ENCODE results near the gene C1orf87. TPM values are rescaled to one million over a fixed set of nuclear protein-coding genes. Genes with fewer than 3 reads are reported as not detected.

The C1orf87 gene
- total and polyA plus RNA-seq, 2 donors (not counting 3 experiments of a cell fraction or from before 2014, with no cell fraction given): not detected

DNA sequence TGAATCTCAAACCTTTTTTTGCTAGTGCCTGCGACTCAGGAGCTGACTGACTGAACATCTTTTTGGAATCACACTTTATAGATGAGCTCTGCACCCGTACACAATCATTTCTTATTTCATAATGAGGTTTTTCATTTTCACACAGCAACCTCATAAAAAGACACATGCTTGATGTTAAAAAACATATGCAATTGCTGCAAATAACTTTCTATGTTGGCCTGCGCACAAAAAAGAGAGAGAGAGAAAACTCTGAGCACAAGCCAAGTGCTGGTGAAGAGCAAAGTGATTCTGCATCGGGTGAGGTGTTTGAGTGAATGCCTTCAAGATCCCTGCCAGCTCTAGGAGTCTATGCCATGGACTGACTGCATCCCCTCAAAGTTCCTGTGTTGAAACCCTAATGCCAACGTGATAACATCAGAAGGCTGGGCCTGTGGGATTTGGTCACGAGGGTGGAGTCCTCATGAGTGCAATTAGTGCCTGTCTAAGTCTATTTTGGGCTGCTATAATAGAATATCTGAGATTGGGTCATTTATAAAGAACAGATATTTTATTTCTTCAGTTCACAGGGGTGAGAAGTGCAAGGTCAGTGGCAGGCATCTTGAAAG is 36.6 kb downstream of the C1orf87 start:
- intact Hi-C loops (cut with micrococcal nuclease): no loop called here
- Histone ChIP-seq H3K27ac (ENCODE audit: insufficient read depth, low read depth, low read length) (no peak overlapping the region), H2AFZ (ENCODE audit: low read depth, low read length) (no peak overlapping the region), H3K27me3 (ENCODE audit: control insufficient read depth in 2 of 2, insufficient read depth in 2 of 2, low read length in 2 of 2) (no peaks in the 10 kb centered on the region), H3K4me1 (ENCODE audit: control insufficient read depth, extremely low read depth, insufficient read depth, low read length) (no peaks in the 10 kb centered on the region), H4K20me1 (replicated peaks; ENCODE audit: control insufficient read depth, extremely low read depth, insufficient read depth, low read length) (no peaks in the 10 kb centered on the region), H3K9me3 (replicated peaks; ENCODE audit: control insufficient read depth, insufficient read depth, low read length) (no peaks in the 10 kb centered on the region), H3K9ac (replicated peaks; ENCODE audit: extremely low read depth, insufficient read depth, low read length) (no peak overlapping the region), H3K79me2 (ENCODE audit: control insufficient read depth, insufficient read depth, low read length) (no peaks in the 10 kb centered on the region), H3K4me3 (replicated peaks in 1 of 3; ENCODE audit: insufficient read depth in 1 of 3, low read depth in 1 of 3, low read length in 3 of 3) (no peak overlapping the region), H3K4me2 (ENCODE audit: insufficient read depth, low read length) (no peak overlapping the region), H3K36me3 (ENCODE audit: control insufficient read depth in 2 of 2, extremely low read depth in 1 of 2, insufficient read depth in 2 of 2, low read length in 2 of 2) (no peaks in the 10 kb centered on the region), H3K9me1 (replicated peaks; ENCODE audit: control insufficient read depth, extremely low read depth, insufficient read depth, low read length) (no peaks in the 10 kb centered on the region)
- no peak for DNase-seq (ENCODE audit: low read depth, low spot score)
- CTCF ChIA-PET: no interaction called here
- no TSS peak for BruUV-seq (replicated peaks)
- TF ChIP-seq, protein P1, sequence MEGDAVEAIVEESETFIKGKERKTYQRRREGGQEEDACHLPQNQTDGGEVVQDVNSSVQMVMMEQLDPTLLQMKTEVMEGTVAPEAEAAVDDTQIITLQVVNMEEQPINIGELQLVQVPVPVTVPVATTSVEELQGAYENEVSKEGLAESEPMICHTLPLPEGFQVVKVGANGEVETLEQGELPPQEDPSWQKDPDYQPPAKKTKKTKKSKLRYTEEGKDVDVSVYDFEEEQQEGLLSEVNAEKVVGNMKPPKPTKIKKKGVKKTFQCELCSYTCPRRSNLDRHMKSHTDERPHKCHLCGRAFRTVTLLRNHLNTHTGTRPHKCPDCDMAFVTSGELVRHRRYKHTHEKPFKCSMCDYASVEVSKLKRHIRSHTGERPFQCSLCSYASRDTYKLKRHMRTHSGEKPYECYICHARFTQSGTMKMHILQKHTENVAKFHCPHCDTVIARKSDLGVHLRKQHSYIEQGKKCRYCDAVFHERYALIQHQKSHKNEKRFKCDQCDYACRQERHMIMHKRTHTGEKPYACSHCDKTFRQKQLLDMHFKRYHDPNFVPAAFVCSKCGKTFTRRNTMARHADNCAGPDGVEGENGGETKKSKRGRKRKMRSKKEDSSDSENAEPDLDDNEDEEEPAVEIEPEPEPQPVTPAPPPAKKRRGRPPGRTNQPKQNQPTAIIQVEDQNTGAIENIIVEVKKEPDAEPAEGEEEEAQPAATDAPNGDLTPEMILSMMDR (IDR thresholded peaks at IDR 0.05; ENCODE audit: extremely low read depth in 1 of 2, insufficient read depth in 1 of 2, low read depth in 1 of 2, low read length in 2 of 2): no peak
- TF ChIP-seq MYC (IDR thresholded peaks at IDR 0.05; ENCODE audit: low read depth, low read length): no peak
- TF ChIP-seq EZH2 (IDR thresholded peaks at IDR 0.05; ENCODE audit: borderline replicate concordance, low read depth, low read length, severe bottlenecking): no peak
- TF ChIP-seq POLR2AphosphoS5 (IDR thresholded peaks at IDR 0.05; ENCODE audit: insufficient read depth, low read depth, low read length): no peak
- TF ChIP-seq, protein P2, sequence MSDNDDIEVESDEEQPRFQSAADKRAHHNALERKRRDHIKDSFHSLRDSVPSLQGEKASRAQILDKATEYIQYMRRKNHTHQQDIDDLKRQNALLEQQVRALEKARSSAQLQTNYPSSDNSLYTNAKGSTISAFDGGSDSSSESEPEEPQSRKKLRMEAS (IDR thresholded peaks at IDR 0.05; ENCODE audit: insufficient read depth, insufficient read length): no peak
- POLR2A ChIA-PET: no interaction called here
- dilution Hi-C loops (cut with MboI; ENCODE audit: extremely low pct_ligation_motif_present, low sequenced_read_pairs): no loop called here
- no peak for FAIRE-seq

DNA sequence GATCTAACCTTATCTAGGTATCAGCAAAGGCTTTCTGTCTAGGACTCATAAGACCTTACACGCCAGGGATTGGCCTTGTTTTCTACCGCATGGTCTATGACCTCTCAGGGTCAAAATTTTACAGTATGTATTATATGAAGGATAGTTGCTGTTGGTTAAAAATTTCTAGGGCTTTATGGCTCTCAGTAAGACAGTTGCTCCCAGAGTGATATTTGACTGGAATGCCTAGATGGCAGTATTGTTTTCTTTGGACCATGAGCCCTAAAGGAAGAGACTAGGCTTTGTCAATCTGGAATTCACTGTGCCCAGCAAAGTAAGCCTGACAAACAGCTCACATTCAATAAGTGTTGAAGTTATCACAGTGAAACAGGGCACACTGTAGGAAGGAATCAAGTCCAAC is 37.6 kb downstream of the C1orf87 start:
- H3K4me3 ChIP-seq (replicated peaks in 1 of 3; ENCODE audit: insufficient read depth in 1 of 3, low read depth in 1 of 3, low read length in 3 of 3): no peak overlapping the region
- intact Hi-C loops (cut with micrococcal nuclease): no loop called here
- DNase-seq (ENCODE audit: low read depth, low spot score) (no peak), FAIRE-seq (no peak)
- H4K20me1 ChIP-seq (replicated peaks; ENCODE audit: control insufficient read depth, extremely low read depth, insufficient read depth, low read length): no peaks in the 10 kb centered on the region
- no peaks in the 10 kb centered on the region for H3K9me1 ChIP-seq (replicated peaks; ENCODE audit: control insufficient read depth, extremely low read depth, insufficient read depth, low read length)
- CTCF ChIA-PET: no interaction called here
- no peaks in the 10 kb centered on the region for H3K36me3 ChIP-seq (ENCODE audit: control insufficient read depth in 2 of 2, extremely low read depth in 1 of 2, insufficient read depth in 2 of 2, low read length in 2 of 2)
- no peak overlapping the region for H3K9ac ChIP-seq (replicated peaks; ENCODE audit: extremely low read depth, insufficient read depth, low read length)
- H3K4me2 ChIP-seq (ENCODE audit: insufficient read depth, low read length): no peak overlapping the region
- no TSS peak for BruUV-seq (replicated peaks)
- H2AFZ ChIP-seq (ENCODE audit: low read depth, low read length): no peak overlapping the region
- no peak overlapping the region for H3K27ac ChIP-seq (ENCODE audit: insufficient read depth, low read depth, low read length)
- POLR2A ChIA-PET: no interaction called here
- dilution Hi-C loops (cut with MboI; ENCODE audit: extremely low pct_ligation_motif_present, low sequenced_read_pairs): no loop called here
- H3K9me3 ChIP-seq (replicated peaks; ENCODE audit: control insufficient read depth, insufficient read depth, low read length): no peaks in the 10 kb centered on the region
- no peaks in the 10 kb centered on the region for H3K4me1 ChIP-seq (ENCODE audit: control insufficient read depth, extremely low read depth, insufficient read depth, low read length)
- H3K27me3 ChIP-seq (ENCODE audit: control insufficient read depth in 2 of 2, insufficient read depth in 2 of 2, low read length in 2 of 2): no peaks in the 10 kb centered on the region
- H3K79me2 ChIP-seq (ENCODE audit: control insufficient read depth, insufficient read depth, low read length): no peaks in the 10 kb centered on the region
- no peak for TF ChIP-seq EZH2 (IDR thresholded peaks at IDR 0.05; ENCODE audit: borderline replicate concordance, low read depth, low read length, severe bottlenecking)
- no peak for TF ChIP-seq GATA2 (IDR thresholded peaks at IDR 0.05; ENCODE audit: insufficient read depth, insufficient read length, low read depth, low read length)
- TF ChIP-seq POLR2AphosphoS5 (IDR thresholded peaks at IDR 0.05; ENCODE audit: insufficient read depth, low read depth, low read length): no peak
- TF ChIP-seq, protein P2 (IDR thresholded peaks at IDR 0.05; ENCODE audit: insufficient read depth, insufficient read length): no peak
- no peak for TF ChIP-seq JUN (IDR thresholded peaks at IDR 0.05; ENCODE audit: borderline replicate concordance, insufficient read depth, insufficient read length, low read depth)
- no peak for TF ChIP-seq FOS (IDR thresholded peaks at IDR 0.05; ENCODE audit: borderline replicate concordance, insufficient read depth, low read length)
- TF ChIP-seq MYC (IDR thresholded peaks at IDR 0.05; ENCODE audit: low read depth, low read length): no peak
- TF ChIP-seq, protein P1 (IDR thresholded peaks at IDR 0.05; ENCODE audit: extremely low read depth in 1 of 2, insufficient read depth in 1 of 2, low read depth in 1 of 2, low read length in 2 of 2): no peak
- no peak for TF ChIP-seq POLR2A (IDR thresholded peaks at IDR 0.05; ENCODE audit: low read depth, low read length)

Data from endothelial cell of umbilical vein (primary cell).